Osteocyte (in vitro differentiated cells): ENCODE data around the gene DNAJC7. TPM values are rescaled to one million over a fixed set of nuclear protein-coding genes. Genes with fewer than 3 reads are reported as not detected.

Source experiments
- DNase-seq: peaks from one replicate; pipeline ENCODE4 v3.0.0; 2021; ENCODE audit warnings: mixed read lengths; ENCODE audit not compliant: unreplicated experiment; ENCODE audit errors: extremely low spot score
- H3K27ac Mint-ChIP-seq: one replicate; pipeline ENCODE4 v1.8.0; 2021; ENCODE audit warnings: mild to moderate bottlenecking, mixed read lengths; ENCODE audit not compliant: unreplicated experiment
- H3K27me3 Mint-ChIP-seq: one replicate; pipeline ENCODE4 v1.8.0; 2021; ENCODE audit warnings: mixed read lengths; ENCODE audit not compliant: unreplicated experiment
- H3K36me3 Mint-ChIP-seq: one replicate; pipeline ENCODE4 v1.8.0; 2021; ENCODE audit warnings: mixed read lengths; ENCODE audit not compliant: unreplicated experiment
- H3K4me1 Mint-ChIP-seq: one replicate; pipeline ENCODE4 v1.8.0; 2021; ENCODE audit warnings: mixed read lengths; ENCODE audit not compliant: unreplicated experiment
- H3K4me3 Mint-ChIP-seq: one replicate; pipeline ENCODE4 v1.8.0; 2021; ENCODE audit warnings: mild to moderate bottlenecking, moderate library complexity, mixed read lengths; ENCODE audit not compliant: unreplicated experiment
- H3K9me3 Mint-ChIP-seq: one replicate; pipeline ENCODE4 v1.8.0; 2021; ENCODE audit warnings: mixed read lengths; ENCODE audit not compliant: unreplicated experiment
- CTCF ChIP-seq: fragments of 200-600 bp; sonication (generic); IDR thresholded peaks from 2 replicates; pipeline ENCODE4 v1.5.0; 2021; ENCODE audit warnings: antibody characterized with exemption, mild to moderate bottlenecking, moderate library complexity
- total RNA-seq: library from RNA; stranded (reverse); gene quantifications from 2 replicates; pipeline ENCODE4 v1.2.1, GENCODE V29; 2021

DNAJC7 gene
- total RNA-seq, 1 donor from 2014 or later: 73.9 TPM

- H3K4me1 Mint-ChIP-seq: peaks cover 2% of the 10 kb centered on the region
- no peak overlapping the region for H3K27ac Mint-ChIP-seq
Measured at GRCh38 chr17:42060231-42060630, 43.0 kb upstream of the DNAJC7 start.

GRCh38 chr17:42059815-42060214 is 42.6 kb upstream of the DNAJC7 start:
- Mint-ChIP-seq H3K9me3 (no peaks in the 10 kb centered on the region), H3K4me3 (no peak overlapping the region), H3K27me3 (peaks cover 9% of the 10 kb centered on the region), H3K27ac (no peak overlapping the region), H3K36me3 (no peaks in the 10 kb centered on the region), H3K4me1 (peaks cover 2% of the 10 kb centered on the region)
- no peak for DNase-seq
- TF ChIP-seq CTCF: no peak

More at GRCh38 chr17:42060231-42060630, 43.0 kb upstream of the DNAJC7 start:
- Mint-ChIP-seq H3K27me3 (peaks cover 5% of the 10 kb centered on the region), H3K9me3 (no peaks in the 10 kb centered on the region), H3K4me3 (no peak overlapping the region), H3K36me3 (no peaks in the 10 kb centered on the region)
- no peak for TF ChIP-seq CTCF
- no peak for DNase-seq

- Mint-ChIP-seq H3K4me1 (no peaks in the 10 kb centered on the region), H3K27ac (no peak overlapping the region), H3K9me3 (no peaks in the 10 kb centered on the region), H3K4me3 (no peak overlapping the region), H3K27me3 (peaks cover 24% of the 10 kb centered on the region), H3K36me3 (no peaks in the 10 kb centered on the region)
- no peak for TF ChIP-seq CTCF
- DNase-seq: no peak
Measured at GRCh38 chr17:42058063-42058462, 40.8 kb upstream of the DNAJC7 start.

GRCh38 chr17:42056635-42057034 is 39.4 kb upstream of the DNAJC7 start:
- DNase-seq: no peak
- TF ChIP-seq CTCF: no peak
- H3K4me3 Mint-ChIP-seq: no peak overlapping the region
- H3K27ac Mint-ChIP-seq: no peak overlapping the region
- H3K9me3 Mint-ChIP-seq: no peaks in the 10 kb centered on the region
- peaks cover 38% of the 10 kb centered on the region for H3K27me3 Mint-ChIP-seq
- H3K36me3 Mint-ChIP-seq: no peaks in the 10 kb centered on the region
- H3K4me1 Mint-ChIP-seq: no peaks in the 10 kb centered on the region

- Mint-ChIP-seq H3K4me1 (no peaks in the 10 kb centered on the region), H3K9me3 (no peaks in the 10 kb centered on the region), H3K36me3 (no peaks in the 10 kb centered on the region), H3K4me3 (no peak overlapping the region), H3K27ac (no peak overlapping the region), H3K27me3 (peaks cover 40% of the 10 kb centered on the region)
- no peak for TF ChIP-seq CTCF
- DNase-seq: no peak
Measured at GRCh38 chr17:42055496-42055895, 38.3 kb upstream of the DNAJC7 start.
